Stomach smooth muscle (tissue), 2 donors: ENCODE measurements around the gene ZNF497.

ENCODE experiments used
- H3K27ac ChIP-seq: one replicate; pipeline ENCODE4 v1.7.0; 2013; ENCODE audit warnings: mild to moderate bottlenecking, low read length, inconsistent platforms
- H3K27me3 ChIP-seq, 2 donors: one replicate each; pipeline ENCODE4 v1.7.0; 2013; ENCODE audit warnings: low read length in 2 of 2; ENCODE audit not compliant: insufficient read depth in 2 of 2, control insufficient read depth in 1 of 2
- H3K36me3 ChIP-seq, 2 donors: one replicate each; pipeline ENCODE4 v1.7.0; 2013; ENCODE audit warnings: low read length in 2 of 2; ENCODE audit not compliant: control insufficient read depth in 2 of 2, insufficient read depth in 2 of 2
- H3K4me1 ChIP-seq: one replicate; pipeline ENCODE4 v1.7.0; 2013; ENCODE audit warnings: low read length; ENCODE audit not compliant: control insufficient read depth, insufficient read depth
- H3K4me3 ChIP-seq, 2 donors: one replicate each; pipeline ENCODE4 v1.7.0; 2013; ENCODE audit warnings: low read length in 2 of 2
- H3K9ac ChIP-seq, 2 donors: one replicate each; pipeline ENCODE4 v1.7.0; 2013; ENCODE audit warnings: low read length in 2 of 2, mild to moderate bottlenecking in 1 of 2
- H3K9me3 ChIP-seq, 2 donors: one replicate each; pipeline ENCODE4 v1.7.0; 2013; ENCODE audit warnings: low read length in 2 of 2; ENCODE audit not compliant: control insufficient read depth in 2 of 2
- donor health status: healthy.
- donor health status: Pancreatic carcinoma.

Gene ZNF497

DNA sequence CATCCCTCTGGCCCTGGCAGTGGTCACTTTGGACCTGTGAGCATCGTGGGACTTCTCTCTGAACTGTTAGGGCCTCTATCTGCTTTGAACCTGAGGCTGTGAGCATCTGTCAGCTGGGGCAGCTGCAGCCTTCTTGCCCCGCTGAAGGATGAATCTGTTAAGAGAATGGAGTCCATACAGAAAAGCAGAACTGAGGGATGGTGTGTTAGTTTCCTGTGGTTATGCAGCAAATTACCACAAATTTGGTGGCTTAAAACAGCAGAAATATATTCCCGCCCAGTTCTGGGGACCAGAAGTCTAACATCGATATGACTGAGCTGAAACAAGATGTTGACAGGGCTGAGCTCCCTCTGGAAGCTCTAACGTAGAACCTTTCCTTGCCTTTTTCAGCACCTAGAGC lies 1.6 kb upstream of the ZNF497 start:
- Histone ChIP-seq H3K36me3 (no peaks in the 10 kb centered on the region), H3K4me3 (no peak overlapping the region), H3K27ac (no peak overlapping the region), H3K27me3 (peaks cover 3 to 6% of the 10 kb centered on the region in 2 donors), H3K9ac (no peak overlapping the region), H3K4me1 (peaks cover 6% of the 10 kb centered on the region), H3K9me3 (no peaks in the 10 kb centered on the region)

GRCh38 chr19:58361900-58362271 lies 665 bp downstream of the ZNF497 start:
- Histone ChIP-seq H3K27me3 (peaks cover 0 to 10% of the 10 kb centered on the region in 2 donors), H3K4me3 (peak overlapping the region; percentile 83 to 95), H3K9me3 (no peaks in the 10 kb centered on the region), H3K27ac (peak overlapping the region; percentile 98), H3K36me3 (no peaks in the 10 kb centered on the region), H3K4me1 (peaks cover 8% of the 10 kb centered on the region), H3K9ac (peak overlapping the region; percentile 97 to 98)

- Histone ChIP-seq H3K9ac (no peak overlapping the region), H3K27ac (no peak overlapping the region), H3K9me3 (no peaks in the 10 kb centered on the region), H3K4me3 (no peak overlapping the region), H3K4me1 (peaks cover 13% of the 10 kb centered on the region), H3K27me3 (peaks cover 30 to 46% of the 10 kb centered on the region in 2 donors), H3K36me3 (no peaks in the 10 kb centered on the region)
These were observed 4.9 kb downstream of the ZNF497 start for GRCh38 chr19:58357481-58358145.

DNA sequence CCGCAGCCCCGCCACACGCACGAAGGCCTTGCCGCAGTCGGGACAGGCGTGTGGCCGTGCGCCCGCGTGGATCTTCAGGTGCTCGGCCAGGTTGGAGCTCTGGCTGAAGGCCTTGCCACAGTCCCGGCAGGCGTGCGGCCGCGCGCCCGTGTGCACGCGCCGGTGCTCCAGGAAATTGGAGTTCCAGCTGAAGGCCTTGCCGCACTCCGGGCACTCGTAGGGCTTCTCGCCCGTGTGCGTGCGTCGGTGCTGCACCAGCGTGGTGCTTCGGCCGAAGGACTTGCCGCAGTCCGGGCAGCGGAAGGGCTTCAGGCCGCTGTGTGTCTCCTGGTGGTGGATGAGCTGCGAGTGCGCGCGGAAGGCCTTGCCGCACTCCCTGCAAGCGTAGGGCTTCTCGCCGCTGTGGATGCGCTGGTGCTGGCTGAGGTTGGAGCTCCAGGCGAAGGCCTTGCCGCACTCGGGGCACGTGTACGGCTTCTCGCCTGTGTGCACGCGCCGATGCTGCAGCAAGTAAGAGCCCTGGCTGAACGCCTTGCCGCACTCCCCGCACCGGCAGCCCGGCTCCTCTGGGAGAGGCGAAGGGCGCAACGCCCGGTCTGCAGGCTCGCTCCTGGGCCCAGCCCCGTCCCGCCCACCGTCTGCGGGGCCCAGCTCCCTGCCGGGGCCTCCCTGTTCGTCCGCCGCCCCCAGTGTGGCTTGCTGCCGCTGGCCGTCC lies 5.6 kb downstream of the ZNF497 start:
- H3K27me3 ChIP-seq, result peaks cover 37 to 53% of the 10 kb centered on the region in 2 donors
- peaks cover 11% of the 10 kb centered on the region for H3K4me1 ChIP-seq
- H3K4me3 ChIP-seq, result peak overlapping the region; percentile 31 to 55
- H3K9me3 ChIP-seq, result no peaks in the 10 kb centered on the region
- H3K36me3 ChIP-seq, result no peaks in the 10 kb centered on the region
- H3K9ac ChIP-seq, result no peak overlapping the region
- no peak overlapping the region for H3K27ac ChIP-seq

GRCh38 chr19:58355908-58356765 lies 6.4 kb downstream of the ZNF497 start:
- Histone ChIP-seq H3K36me3 (no peaks in the 10 kb centered on the region), H3K27ac (no peak overlapping the region), H3K9ac (no peak overlapping the region), H3K4me1 (peaks cover 8% of the 10 kb centered on the region), H3K4me3 (peak overlapping the region; percentile 31 to 55), H3K9me3 (no peaks in the 10 kb centered on the region), H3K27me3 (peaks cover 41 to 59% of the 10 kb centered on the region in 2 donors)

DNA sequence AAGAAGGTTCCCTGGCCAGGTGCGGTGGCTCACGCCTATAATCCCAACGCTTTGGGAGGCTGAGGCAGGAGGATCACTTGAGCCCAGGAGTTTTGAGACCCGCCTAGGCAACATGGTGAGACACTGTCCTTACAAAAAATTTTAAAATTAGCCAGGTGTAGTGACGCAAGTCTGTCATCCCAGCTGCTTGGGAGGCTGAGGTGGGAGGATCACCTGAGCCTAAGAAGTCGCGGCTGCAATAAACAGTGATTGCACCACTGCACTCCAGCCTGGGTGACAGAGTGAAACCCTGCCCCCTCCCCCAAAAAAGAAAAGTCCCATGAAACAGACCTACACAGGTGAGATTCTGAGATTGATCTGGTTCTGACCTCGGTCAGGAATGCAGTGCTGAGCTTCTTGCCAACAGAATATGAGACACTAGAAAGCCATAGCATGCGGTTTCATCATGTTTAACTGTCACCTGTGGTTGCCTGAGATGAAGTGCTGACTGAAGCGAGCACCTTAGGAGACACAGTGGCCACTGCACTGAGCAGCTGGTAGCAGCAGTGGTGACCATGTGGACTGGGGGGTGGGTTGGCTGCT lies 7.2 kb downstream of the ZNF497 start:
- Histone ChIP-seq H3K36me3 (no peaks in the 10 kb centered on the region), H3K9ac (no peak overlapping the region), H3K27me3 (peaks cover 49 to 67% of the 10 kb centered on the region in 2 donors), H3K27ac (no peak overlapping the region), H3K4me1 (peaks cover 11% of the 10 kb centered on the region), H3K4me3 (no peak overlapping the region), H3K9me3 (no peaks in the 10 kb centered on the region)

DNA sequence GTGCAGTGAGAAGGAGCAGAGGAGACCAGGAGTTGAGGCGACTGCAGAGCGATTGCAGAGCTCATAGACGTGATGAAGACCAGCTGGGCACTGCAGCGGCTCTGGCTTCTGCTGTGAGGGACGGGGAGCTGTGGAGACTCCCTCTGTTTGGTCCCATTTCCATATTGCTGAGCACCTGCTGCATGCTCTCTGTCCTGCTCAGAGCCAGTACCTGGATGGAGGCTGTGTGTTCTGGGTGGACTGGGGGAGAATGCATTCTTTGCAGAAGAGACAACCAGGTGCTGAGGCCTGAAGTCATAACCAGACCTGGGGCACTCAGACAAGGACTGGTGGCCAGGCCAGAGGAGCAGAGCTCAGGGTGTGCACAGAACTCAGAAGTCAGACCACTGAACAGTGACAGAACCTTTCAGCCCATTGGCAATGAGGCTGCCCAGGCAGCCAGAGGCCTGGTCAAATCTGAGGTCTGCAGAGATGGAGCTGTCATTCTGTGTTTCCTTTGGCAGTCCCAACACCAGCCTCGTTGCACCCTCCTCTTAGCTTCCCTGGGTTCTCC lies 8.0 kb downstream of the ZNF497 start:
- peaks cover 16% of the 10 kb centered on the region for H3K4me1 ChIP-seq
- H3K36me3 ChIP-seq, result no peaks in the 10 kb centered on the region
- peaks cover 52 to 75% of the 10 kb centered on the region in 2 donors for H3K27me3 ChIP-seq
- H3K4me3 ChIP-seq, result no peak overlapping the region
- H3K9me3 ChIP-seq, result no peaks in the 10 kb centered on the region
- no peak overlapping the region for H3K9ac ChIP-seq
- H3K27ac ChIP-seq, result no peak overlapping the region

- Histone ChIP-seq H3K9me3 (no peaks in the 10 kb centered on the region), H3K27ac (no peak overlapping the region), H3K4me3 (no peak overlapping the region), H3K36me3 (no peaks in the 10 kb centered on the region), H3K4me1 (peaks cover 16% of the 10 kb centered on the region), H3K9ac (no peak overlapping the region), H3K27me3 (peaks cover 54 to 75% of the 10 kb centered on the region in 2 donors)
These were observed 8.7 kb downstream of the ZNF497 start for GRCh38 chr19:58353717-58354477.

DNA sequence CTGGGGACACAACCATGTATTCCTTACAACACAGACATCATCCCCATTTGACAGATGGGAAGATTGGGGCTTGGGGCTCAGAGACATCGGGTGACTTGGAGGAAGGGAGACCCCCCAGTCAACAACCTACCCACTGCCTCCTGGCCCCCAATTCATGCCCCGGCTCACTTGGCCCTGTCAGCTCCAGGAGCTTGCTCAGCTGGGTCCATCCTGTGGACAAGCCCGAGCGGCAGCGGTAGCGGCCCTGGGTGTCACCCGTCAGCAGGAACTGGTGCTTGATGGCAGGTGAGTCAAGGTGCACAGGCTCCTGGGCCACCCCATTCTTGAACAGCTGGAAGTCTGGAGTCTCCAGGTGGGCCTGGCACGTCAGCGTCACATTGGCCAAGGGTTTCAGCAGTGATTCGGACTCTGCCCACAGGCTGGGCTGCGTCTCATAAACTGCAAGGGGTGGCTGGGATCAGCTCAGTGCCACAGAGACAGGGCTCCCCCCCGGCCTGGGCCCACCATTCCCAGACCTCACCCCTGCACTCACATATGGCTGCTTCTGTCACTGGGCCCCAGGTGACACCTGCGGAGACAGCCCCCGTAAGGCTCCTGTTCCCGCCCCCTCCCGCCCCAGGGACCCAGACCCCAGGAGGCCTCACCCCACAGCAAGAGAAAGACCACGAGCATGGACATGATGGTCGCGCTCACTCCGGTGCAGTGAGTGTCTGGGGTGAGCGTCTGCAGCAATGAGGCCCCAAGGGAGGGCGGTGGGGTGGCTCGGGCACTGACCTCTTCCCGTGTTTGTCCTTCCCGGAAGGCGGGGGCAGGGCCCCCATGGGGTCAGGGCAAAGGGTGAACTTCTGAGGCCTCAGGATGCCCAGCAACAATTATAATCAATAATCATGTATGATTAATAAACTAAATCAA lies 9.5 kb downstream of the ZNF497 start, which contains the start of gene A1BG:
Gene A1BG (minus strand): TSS at position 733 of the 912 bp plus-strand sequence. CDS start 55 bp downstream, at position 678.
- Histone ChIP-seq H3K9ac (no peak within 1 kb of the TSS), H3K9me3 (no peaks in the 10 kb centered on the region), H3K4me1 (peaks cover 16% of the 10 kb centered on the region), H3K36me3 (no peaks in the 10 kb centered on the region), H3K4me3 (no peak within 1 kb of the TSS), H3K27me3 (peaks cover 54 to 79% of the 10 kb centered on the region in 2 donors), H3K27ac (no peak within 1 kb of the TSS)
